ENCODE measurements around the gene VWA3B.
A peak's percentile ranks its signal among the peaks of the same experiment; 100 is the strongest.

The VWA3B gene

DNA sequence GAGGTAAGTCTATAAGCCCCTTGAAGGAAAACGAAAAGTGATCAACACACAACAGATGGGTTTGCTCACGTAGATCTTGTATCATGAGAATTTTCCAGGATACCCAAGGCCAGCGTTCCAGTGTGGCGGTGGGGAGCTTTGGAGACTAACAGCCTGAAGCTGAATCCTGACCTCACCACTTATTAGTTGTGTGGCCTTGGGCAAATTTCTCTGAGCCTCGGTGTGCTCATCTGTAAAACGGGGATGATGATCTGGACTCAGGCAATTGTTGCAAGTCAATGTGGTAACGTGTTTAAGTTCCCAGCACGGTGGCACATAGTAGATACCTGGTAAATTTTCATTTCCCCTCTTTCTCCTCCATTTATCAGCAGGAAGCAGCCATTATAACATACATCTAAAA is 68.3 kb downstream of the VWA3B start:
- H3K27ac ChIP-seq, result no peak overlapping the region
- ChIA-PET CTCF (no interaction called here), POLR2A (ENCODE audit: low non-redundant PET) (no interaction called here)
- TF ChIP-seq, protein P1, sequence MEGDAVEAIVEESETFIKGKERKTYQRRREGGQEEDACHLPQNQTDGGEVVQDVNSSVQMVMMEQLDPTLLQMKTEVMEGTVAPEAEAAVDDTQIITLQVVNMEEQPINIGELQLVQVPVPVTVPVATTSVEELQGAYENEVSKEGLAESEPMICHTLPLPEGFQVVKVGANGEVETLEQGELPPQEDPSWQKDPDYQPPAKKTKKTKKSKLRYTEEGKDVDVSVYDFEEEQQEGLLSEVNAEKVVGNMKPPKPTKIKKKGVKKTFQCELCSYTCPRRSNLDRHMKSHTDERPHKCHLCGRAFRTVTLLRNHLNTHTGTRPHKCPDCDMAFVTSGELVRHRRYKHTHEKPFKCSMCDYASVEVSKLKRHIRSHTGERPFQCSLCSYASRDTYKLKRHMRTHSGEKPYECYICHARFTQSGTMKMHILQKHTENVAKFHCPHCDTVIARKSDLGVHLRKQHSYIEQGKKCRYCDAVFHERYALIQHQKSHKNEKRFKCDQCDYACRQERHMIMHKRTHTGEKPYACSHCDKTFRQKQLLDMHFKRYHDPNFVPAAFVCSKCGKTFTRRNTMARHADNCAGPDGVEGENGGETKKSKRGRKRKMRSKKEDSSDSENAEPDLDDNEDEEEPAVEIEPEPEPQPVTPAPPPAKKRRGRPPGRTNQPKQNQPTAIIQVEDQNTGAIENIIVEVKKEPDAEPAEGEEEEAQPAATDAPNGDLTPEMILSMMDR (conservative IDR thresholded peaks at IDR 0.05; ENCODE audit: low read depth), result no peak
- DNase-seq (ENCODE audit: low spot score), result no peak

DNA sequence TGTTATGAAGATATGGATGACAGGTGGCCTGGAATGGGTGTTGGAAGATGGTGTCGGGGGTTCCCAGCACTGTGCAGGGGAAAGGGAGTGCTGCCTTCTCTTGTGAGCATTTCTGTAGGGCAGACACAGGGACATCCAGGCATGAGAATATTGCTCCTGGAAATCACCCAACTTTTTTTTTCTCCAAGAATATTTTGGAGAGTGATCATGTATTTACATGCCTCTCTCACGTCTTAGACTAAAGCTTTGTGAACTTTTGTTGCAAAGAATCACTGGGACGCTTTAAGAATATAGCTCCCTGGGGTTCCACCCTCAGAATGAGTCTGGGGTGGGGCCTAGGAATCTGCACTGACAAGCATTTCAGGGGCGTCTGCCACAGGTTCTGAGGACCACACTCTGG is 68.7 kb downstream of the VWA3B start:
- H3K27ac ChIP-seq, result peak overlapping the region; percentile 69
- ChIA-PET POLR2A (ENCODE audit: low non-redundant PET) (no interaction called here), CTCF (no interaction called here)
- TF ChIP-seq, protein P1 (conservative IDR thresholded peaks at IDR 0.05; ENCODE audit: low read depth), result no peak
- no peak for DNase-seq (ENCODE audit: low spot score)

DNA sequence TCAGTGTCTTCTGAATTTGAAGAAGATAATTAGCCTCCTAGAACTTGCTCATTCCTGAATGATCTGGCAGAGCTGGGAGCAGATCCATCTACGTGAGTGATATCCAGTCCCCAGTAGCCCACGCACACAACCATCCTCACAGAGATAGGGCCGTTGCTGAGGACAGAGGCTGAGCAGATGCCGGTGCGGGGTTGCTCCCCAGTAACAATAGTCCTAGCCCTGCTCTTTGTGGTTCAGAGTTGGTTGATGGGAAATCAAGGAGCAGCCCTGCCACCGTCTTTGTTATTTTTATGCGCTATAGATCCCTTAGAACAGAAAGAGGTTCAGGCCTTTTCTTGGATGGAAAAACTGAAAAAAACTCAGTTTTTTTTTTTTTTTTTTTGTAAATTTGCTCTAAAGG is 69.3 kb downstream of the VWA3B start:
- no peak for DNase-seq (ENCODE audit: low spot score)
- ChIA-PET POLR2A (ENCODE audit: low non-redundant PET) (no interaction called here), CTCF (no interaction called here)
- H3K27ac ChIP-seq, result peak overlapping the region; percentile 69
- TF ChIP-seq, protein P1 (conservative IDR thresholded peaks at IDR 0.05; ENCODE audit: low read depth), result no peak

DNA sequence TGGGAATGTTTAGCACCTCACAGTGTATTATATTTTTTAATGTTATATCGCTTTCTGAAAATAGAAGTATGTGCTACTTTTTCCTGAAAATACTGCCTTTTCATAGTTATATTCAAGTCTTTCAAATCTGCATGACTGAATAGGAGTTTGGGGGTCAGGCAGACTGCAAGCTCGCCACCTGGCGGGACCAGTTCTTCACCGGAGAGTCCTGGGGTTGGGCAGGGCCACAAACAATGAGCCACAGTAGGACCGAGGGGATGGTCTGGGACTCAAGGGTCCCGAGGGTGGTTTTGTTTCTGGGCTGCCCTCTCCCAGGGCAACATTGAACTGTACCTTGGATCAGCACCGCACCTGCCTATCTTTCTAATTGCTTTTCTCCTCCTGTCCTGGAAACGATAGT is 70.6 kb downstream of the VWA3B start:
- no peak overlapping the region for H3K27ac ChIP-seq
- TF ChIP-seq, protein P1 (conservative IDR thresholded peaks at IDR 0.05; ENCODE audit: low read depth), result no peak
- ChIA-PET CTCF (no interaction called here), POLR2A (ENCODE audit: low non-redundant PET) (no interaction called here)
- DNase-seq (ENCODE audit: low spot score), result no peak

DNA sequence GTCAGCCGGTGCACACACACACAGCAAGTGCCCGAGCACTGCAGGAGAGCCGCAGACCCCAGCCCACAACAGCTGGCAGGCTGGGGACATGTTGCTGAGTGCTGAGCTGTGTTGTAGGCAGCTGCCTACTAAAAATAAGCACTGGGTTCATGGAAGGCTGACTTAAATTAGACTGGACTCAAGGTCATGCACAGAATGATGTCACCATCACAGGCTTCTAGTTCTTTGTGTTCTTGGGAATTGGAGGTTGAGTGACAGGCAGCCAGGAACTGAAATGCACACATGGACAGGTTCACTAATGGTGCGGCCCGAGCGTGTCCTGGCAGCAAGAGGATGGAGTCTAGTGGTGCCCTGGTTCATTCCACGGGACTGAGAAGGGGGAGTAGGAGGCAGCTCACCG is 71.3 kb downstream of the VWA3B start:
- no peak overlapping the region for H3K27ac ChIP-seq
- no peak for DNase-seq (ENCODE audit: low spot score)
- POLR2A ChIA-PET (ENCODE audit: low non-redundant PET), result no interaction called here
- TF ChIP-seq, protein P1 (conservative IDR thresholded peaks at IDR 0.05; ENCODE audit: low read depth), result no peak
- CTCF ChIA-PET, result no interaction called here

DNA sequence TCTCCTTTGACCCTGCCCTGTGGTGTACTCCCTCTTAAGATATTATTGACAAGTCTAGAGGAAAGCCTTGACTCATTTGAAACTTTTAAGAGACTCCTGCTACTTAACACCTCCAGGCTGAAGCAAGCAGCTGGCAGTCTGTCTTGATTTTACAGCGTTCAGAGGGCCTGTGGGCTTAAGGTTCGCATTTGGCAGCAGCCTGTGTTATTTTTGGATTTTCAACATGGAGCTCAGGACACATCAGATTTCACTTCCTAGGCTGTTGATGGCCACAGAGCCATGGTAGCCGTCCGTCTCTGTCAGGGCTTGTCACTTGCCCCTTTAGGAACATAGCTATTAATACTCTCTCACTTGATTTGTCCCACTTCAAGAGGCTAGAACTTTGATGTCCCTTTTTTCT is 73.6 kb downstream of the VWA3B start:
- POLR2A ChIA-PET (ENCODE audit: low non-redundant PET), result no interaction called here
- CTCF ChIA-PET, result no interaction called here
- TF ChIP-seq, protein P1 (conservative IDR thresholded peaks at IDR 0.05; ENCODE audit: low read depth), result no peak

DNA sequence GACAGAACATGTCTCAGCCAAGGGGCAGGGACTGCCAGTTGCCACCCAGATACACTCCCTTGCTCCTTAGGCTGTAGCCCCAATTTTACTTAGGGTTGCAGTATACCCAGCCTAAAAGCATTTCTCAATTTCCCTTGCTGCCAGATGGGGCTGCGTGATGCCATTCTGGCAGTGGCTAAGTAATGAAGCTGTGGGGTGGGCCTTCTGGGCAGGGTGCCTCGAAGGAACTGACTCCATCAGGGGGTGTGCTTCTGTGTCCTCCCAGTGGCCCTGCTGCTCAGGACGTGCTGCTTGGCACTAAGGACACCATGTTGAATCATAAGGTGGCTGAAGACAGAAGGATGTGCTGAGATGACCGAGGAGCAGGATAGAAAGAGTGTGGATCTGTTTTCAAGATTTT is 74.2 kb downstream of the VWA3B start:
- ChIA-PET POLR2A (ENCODE audit: low non-redundant PET) (no interaction called here), CTCF (no interaction called here)
- TF ChIP-seq, protein P1 (conservative IDR thresholded peaks at IDR 0.05; ENCODE audit: low read depth), result no peak
- H3K27ac ChIP-seq, result peak overlapping the region; percentile 94
- DNase-seq (ENCODE audit: low spot score), result no peak

More for the DNA sequence above, 73.6 kb downstream of the VWA3B start:
- DNase-seq (ENCODE audit: low spot score), result no peak
- H3K27ac ChIP-seq, result peak overlapping the region; percentile 12; the same call in 1 of the 2 replicates

Measured in RWPE1 (cell line).